Left lobe of liver (tissue), 2 donors: ENCODE results near the gene FOXO3. TPM values are rescaled to one million over a fixed set of nuclear protein-coding genes. Genes with fewer than 3 reads are reported as not detected.

ENCODE experiments used
- ATAC-seq: fragments of 200-7000 bp; cut with Tn5 transposase; one replicate; pipeline ENCODE4 v1.9.1; 2020; ENCODE audit warnings: mild to moderate bottlenecking, moderate library complexity
- DNase-seq: peaks from one replicate; pipeline ENCODE4 v3.0.0-alpha.2; 2020; ENCODE audit warnings: low spot score
- total RNA-seq: library from RNA; stranded (reverse); gene quantifications from one replicate; pipeline ENCODE4 v1.2.1, GENCODE V29; 2021
- donor health status: DM: no; HTN: no; CAD: no; lungs with moderate emphysema.
- donor health status: DM: no; HTN: yes; CAD: no.

FOXO3 gene
- total RNA-seq, 1 donor from 2014 or later, result 22.6 TPM

- ATAC-seq (peak; percentile 27), DNase-seq (no peak)
Observed at GRCh38 chr6:108730635-108731515, 170.2 kb downstream of the FOXO3 start.

- ATAC-seq (no peak), DNase-seq (no peak)
Observed at GRCh38 chr6:108732091-108732870, 171.6 kb downstream of the FOXO3 start.

GRCh38 chr6:108733051-108733450 is 172.3 kb downstream of the FOXO3 start:
- no peak for DNase-seq
- ATAC-seq, result no peak

GRCh38 chr6:108733706-108734265 is 173.1 kb downstream of the FOXO3 start:
- ATAC-seq (no peak), DNase-seq (no peak)
